Activated CD8-positive, alpha-beta T cell treated with anti-CD3 and anti-CD28 coated beads for 36 hours (primary cell): ENCODE data around the gene ITGB5. TPM values are rescaled to one million over a fixed set of nuclear protein-coding genes. Genes with fewer than 3 reads are reported as not detected.

ENCODE experiments used
- ATAC-seq: fragments of 200-7000 bp; cut with Tn5 transposase; one replicate; pipeline ENCODE4 v1.10.0; 2021; ENCODE audit warnings: mild to moderate bottlenecking, moderate library complexity
- CTCF ChIA-PET: fragments of 350-600 bp; sonication (Branson Sonifier 250); formaldehyde crosslinking; loops from one replicate; lab custom pipeline; 2021; ENCODE audit warnings: antibody characterized with exemption; lab: Charles Lee
- POLR2A ChIA-PET: fragments of 350-600 bp; sonication (Branson Sonifier 250); formaldehyde crosslinking; loops from one replicate; lab custom pipeline; 2021; ENCODE audit warnings: antibody characterized with exemption; lab: Charles Lee
- DNase-seq: peaks from one replicate; pipeline ENCODE4 v3.0.0-alpha.2; 2020
- H3K27ac Mint-ChIP-seq: one replicate; pipeline ENCODE4 v1.8.0; 2021; ENCODE audit warnings: mild to moderate bottlenecking, mixed read lengths
- H3K27me3 Mint-ChIP-seq: one replicate; pipeline ENCODE4 v1.8.0; 2021; ENCODE audit warnings: mixed read lengths
- H3K36me3 Mint-ChIP-seq: one replicate; pipeline ENCODE4 v1.8.0; 2021; ENCODE audit warnings: low read depth, mixed read lengths
- H3K4me1 Mint-ChIP-seq: one replicate; pipeline ENCODE4 v1.8.0; 2021; ENCODE audit warnings: low read depth, mixed read lengths
- H3K4me3 Mint-ChIP-seq: one replicate; pipeline ENCODE4 v1.8.0; 2021; ENCODE audit warnings: mild to moderate bottlenecking, moderate library complexity, mixed read lengths
- H3K9me3 Mint-ChIP-seq: one replicate; pipeline ENCODE4 v1.8.0; 2021; ENCODE audit warnings: mixed read lengths
- intact Hi-C: fragments of 100-400 bp; cut with micrococcal nuclease; formaldehyde crosslinking; loops from one replicate; pipeline ENCODE4 v1.10.0; 2022
- total RNA-seq, 2 experiments: library from RNA; stranded (reverse); gene quantifications; one replicate each; pipeline ENCODE4 v1.2.3, GENCODE V29; 2021
- TF ChIP-seq, protein P1 (sequence below): fragments of 200-600 bp; IDR thresholded peaks from one replicate; pipeline ENCODE4 v1.8.0; 2022; ENCODE audit warnings: antibody characterized with exemption, mild to moderate bottlenecking

Gene ITGB5
- total RNA-seq, 2 experiments from 2014 or later = 0.41 to 1.1 TPM

DNA sequence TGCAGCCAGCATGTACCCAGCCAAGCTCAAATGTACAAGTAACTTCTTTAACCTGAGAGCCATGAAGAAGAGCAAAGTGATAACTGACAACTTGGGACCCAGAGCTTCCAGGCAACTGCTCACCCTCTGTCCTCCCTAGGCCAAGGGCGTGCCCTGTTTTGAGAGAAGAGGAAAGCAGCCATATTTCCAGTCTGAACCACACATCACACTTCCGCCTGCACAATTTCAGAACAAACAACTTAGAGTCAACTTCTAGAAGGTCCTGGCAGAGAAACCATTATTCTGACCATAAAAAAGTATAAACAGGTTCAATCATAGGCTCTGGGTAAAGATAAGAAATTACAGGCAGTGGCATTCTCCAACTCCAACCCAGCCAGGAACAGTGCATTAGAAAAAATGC lies 50.1 kb downstream of the ITGB5 start:
- no peaks in the 10 kb centered on the region for H3K9me3 Mint-ChIP-seq
- DNase-seq (no peak), ATAC-seq (no peak)
- H3K27me3 Mint-ChIP-seq = peaks cover 4% of the 10 kb centered on the region
- TF ChIP-seq, protein P1, sequence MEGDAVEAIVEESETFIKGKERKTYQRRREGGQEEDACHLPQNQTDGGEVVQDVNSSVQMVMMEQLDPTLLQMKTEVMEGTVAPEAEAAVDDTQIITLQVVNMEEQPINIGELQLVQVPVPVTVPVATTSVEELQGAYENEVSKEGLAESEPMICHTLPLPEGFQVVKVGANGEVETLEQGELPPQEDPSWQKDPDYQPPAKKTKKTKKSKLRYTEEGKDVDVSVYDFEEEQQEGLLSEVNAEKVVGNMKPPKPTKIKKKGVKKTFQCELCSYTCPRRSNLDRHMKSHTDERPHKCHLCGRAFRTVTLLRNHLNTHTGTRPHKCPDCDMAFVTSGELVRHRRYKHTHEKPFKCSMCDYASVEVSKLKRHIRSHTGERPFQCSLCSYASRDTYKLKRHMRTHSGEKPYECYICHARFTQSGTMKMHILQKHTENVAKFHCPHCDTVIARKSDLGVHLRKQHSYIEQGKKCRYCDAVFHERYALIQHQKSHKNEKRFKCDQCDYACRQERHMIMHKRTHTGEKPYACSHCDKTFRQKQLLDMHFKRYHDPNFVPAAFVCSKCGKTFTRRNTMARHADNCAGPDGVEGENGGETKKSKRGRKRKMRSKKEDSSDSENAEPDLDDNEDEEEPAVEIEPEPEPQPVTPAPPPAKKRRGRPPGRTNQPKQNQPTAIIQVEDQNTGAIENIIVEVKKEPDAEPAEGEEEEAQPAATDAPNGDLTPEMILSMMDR = no peak
- H3K4me1 Mint-ChIP-seq = peaks cover 11% of the 10 kb centered on the region
- H3K4me3 Mint-ChIP-seq = no peak overlapping the region
- no peak overlapping the region for H3K27ac Mint-ChIP-seq
- intact Hi-C loops = no loop called here
- ChIA-PET CTCF (interaction anchor here (1.0 to 2.0 kb wide), 2 partner anchors 76 to 77 kb away, joined by 3 to 9 read pairs; no protein-coding TSS in a partner anchor), POLR2A (no interaction called here)
- H3K36me3 Mint-ChIP-seq = no peaks in the 10 kb centered on the region

DNA sequence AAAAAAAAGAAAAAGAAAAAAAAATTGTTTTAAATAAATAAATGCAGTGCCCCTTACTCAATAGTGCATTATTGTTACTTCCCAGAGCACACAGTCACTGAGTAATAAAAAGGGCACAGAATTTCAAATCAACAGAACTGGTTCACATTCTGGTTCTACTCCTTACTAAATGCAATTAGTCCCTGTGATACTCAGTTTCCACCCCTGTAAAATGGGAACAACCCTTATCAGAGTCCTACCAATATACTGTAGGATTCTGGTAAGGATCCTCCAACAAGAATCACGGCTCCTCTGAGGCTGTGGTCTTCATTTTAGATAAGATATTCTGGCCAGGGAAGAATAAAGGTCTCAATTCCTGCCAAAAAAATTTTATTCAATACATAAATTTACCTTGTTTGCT lies 50.7 kb downstream of the ITGB5 start:
- DNase-seq (no peak), ATAC-seq (no peak)
- Mint-ChIP-seq H3K27ac (no peak overlapping the region), H3K4me3 (no peak overlapping the region), H3K27me3 (peaks cover 4% of the 10 kb centered on the region), H3K4me1 (peaks cover 11% of the 10 kb centered on the region), H3K36me3 (no peaks in the 10 kb centered on the region), H3K9me3 (no peaks in the 10 kb centered on the region)
- TF ChIP-seq, protein P1 = no peak
- intact Hi-C loops = no loop called here
- ChIA-PET CTCF (interaction anchor here (2.0 kb wide), 1 partner anchor 76 kb away, joined by 9 read pairs; no protein-coding TSS in a partner anchor), POLR2A (no interaction called here)

DNA sequence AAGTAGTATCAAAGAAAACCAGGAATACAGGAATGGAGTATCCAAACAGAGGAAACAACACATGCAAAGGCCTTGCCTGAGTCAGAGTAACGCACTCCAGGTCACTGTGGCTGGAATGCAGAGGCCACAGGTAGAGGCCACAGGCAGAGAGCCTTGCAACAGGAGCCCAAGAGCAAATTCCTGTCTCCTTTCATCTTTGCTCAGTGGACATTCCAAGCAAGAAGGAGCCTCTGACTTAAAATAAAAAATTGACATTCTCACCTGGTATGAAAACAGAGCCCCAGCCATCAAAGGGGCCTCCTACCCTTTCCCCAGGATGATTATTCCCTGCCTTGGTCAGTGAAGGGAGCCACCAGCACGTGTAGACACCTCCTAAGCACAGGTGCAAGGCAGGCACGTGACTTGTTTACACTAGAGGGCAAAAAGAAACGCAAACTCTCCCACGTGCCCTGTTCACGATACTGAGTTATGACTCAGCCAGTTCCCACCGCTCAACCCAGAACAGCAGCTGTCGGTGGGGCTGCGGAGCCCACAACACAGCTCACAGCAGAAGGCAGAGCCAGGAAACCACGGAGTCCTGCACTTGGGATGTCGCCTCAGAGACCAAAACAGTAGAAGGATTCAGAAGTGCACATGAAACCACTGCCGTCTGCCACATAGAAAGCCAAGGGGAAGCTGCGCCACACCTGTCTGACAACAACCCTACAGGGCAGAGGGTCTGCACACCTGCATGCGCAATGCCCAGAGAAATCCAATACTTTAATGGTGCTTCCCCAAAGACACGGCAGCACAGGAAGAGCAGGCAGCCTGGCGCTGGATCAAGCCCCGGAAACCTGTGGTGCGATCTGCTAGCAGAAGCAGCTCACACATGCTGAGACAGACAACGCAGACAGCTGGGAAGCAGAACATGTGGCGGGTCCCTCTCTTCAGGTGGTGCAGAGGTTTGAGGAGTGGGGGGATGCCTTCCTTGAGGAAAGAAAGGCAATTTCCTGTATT lies 52.1 kb downstream of the ITGB5 start:
- DNase-seq (peak; percentile 71), ATAC-seq (peak; percentile 91)
- CTCF ChIA-PET = interaction anchor here (0.9 to 2.0 kb wide), 3 partner anchors 22 to 75 kb away, joined by 3 to 9 read pairs (median 4); no protein-coding TSS in a partner anchor
- no peaks in the 10 kb centered on the region for H3K36me3 Mint-ChIP-seq
- no peak overlapping the region for H3K27ac Mint-ChIP-seq
- TF ChIP-seq, protein P1 = no peak
- H3K9me3 Mint-ChIP-seq = no peaks in the 10 kb centered on the region
- POLR2A ChIA-PET = no interaction called here
- H3K27me3 Mint-ChIP-seq = peaks cover 4% of the 10 kb centered on the region
- peaks cover 11% of the 10 kb centered on the region for H3K4me1 Mint-ChIP-seq
- intact Hi-C loops = no loop called here
- H3K4me3 Mint-ChIP-seq = peak overlapping the region; percentile 36

DNA sequence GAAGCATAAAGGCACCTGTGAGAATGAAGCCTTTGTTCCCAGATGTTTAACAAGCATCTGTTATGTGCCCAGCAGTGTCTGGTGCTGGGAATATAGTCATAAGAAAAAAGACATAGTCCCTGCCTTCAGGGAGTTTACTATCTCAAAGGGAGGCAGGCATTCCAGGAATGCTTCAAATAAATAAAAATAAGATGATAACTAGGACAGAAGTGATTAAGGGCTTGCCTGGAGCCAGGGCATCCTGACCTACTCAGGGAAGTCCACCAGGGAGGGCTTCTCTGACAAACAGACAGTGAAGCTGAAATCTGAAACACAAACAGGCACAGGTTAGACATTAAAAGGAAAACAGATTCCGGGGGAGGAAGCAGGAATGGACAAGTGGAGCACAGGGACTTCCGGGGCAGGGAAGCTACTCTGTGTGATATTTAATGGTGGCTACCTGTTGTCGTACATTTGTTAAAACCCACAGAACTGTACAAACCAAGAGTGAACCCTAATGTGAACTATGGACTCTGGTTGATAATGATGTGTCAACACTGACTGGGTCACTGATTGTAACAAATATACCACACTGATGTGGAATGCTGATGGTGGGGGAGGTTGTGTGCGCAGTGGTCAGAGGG lies 53.3 kb downstream of the ITGB5 start:
- no peak for ATAC-seq
- peaks cover 11% of the 10 kb centered on the region for H3K4me1 Mint-ChIP-seq
- H3K4me3 Mint-ChIP-seq = no peak overlapping the region
- TF ChIP-seq, protein P1 = no peak
- ChIA-PET CTCF (no interaction called here), POLR2A (no interaction called here)
- no peaks in the 10 kb centered on the region for H3K36me3 Mint-ChIP-seq
- no peak overlapping the region for H3K27ac Mint-ChIP-seq
- no peaks in the 10 kb centered on the region for H3K9me3 Mint-ChIP-seq
- no peak for DNase-seq
- intact Hi-C loops = no loop called here
- H3K27me3 Mint-ChIP-seq = peaks cover 4% of the 10 kb centered on the region
